SH-SY5Y (cell line): ENCODE data around the gene ZBTB16.

Experiments
- GATA2 ChIP-seq: IDR thresholded peaks from 2 replicates; pipeline ENCODE4 v1.6.1; 2011; ENCODE audit warnings: mild to moderate bottlenecking, low read depth, low read length
- GATA3 ChIP-seq: IDR thresholded peaks from 2 replicates; pipeline ENCODE4 v1.6.1; 2011; ENCODE audit warnings: low read depth, mild to moderate bottlenecking, low read length, moderate library complexity

GRCh38 chr11:114061681-114062049 is 2.2 kb downstream of the ZBTB16 start:
- TF ChIP-seq GATA3 (no peak), GATA2 (no peak)
